IgD-negative memory B cell (primary cell): Measurements from ENCODE around the gene SCRN1. TPM values are rescaled to one million over a fixed set of nuclear protein-coding genes. Genes with fewer than 3 reads are reported as not detected.

ENCODE experiments used
- H3K27ac Mint-ChIP-seq, 3 donors: one replicate each; pipeline ENCODE4 v1.8.0; 2020 to 2022; ENCODE audit warnings: mild to moderate bottlenecking in 3 of 3, mixed read lengths in 3 of 3, moderate library complexity in 1 of 3
- H3K27me3 Mint-ChIP-seq: one replicate; pipeline ENCODE4 v1.8.0; 2021; ENCODE audit warnings: mixed read lengths
- H3K36me3 Mint-ChIP-seq: one replicate; pipeline ENCODE4 v1.8.0; 2020; ENCODE audit warnings: mild to moderate bottlenecking, mixed read lengths
- H3K4me1 Mint-ChIP-seq, 3 donors: one replicate each; pipeline ENCODE4 v1.8.0; 2020 to 2022; ENCODE audit warnings: mixed read lengths in 3 of 3, mild to moderate bottlenecking in 1 of 3
- H3K4me3 Mint-ChIP-seq, 4 donors: one replicate each; pipeline ENCODE4 v1.8.0; 2020 to 2022; ENCODE audit warnings: mild to moderate bottlenecking in 4 of 4, mixed read lengths in 4 of 4, moderate library complexity in 3 of 4
- H3K9me3 Mint-ChIP-seq, 3 donors: one replicate each; pipeline ENCODE4 v1.8.0; 2020 to 2021; ENCODE audit warnings: mixed read lengths in 3 of 3, mild to moderate bottlenecking in 1 of 3
- polyA plus RNA-seq: library from polyadenylated mRNA; unstranded; fragments of 300-500 nt; fragmentation: Illumina TruSeq; gene quantifications from one replicate; pipeline ENCODE4 v1.2.3, GENCODE V29; 2021

The SCRN1 gene
- polyA plus RNA-seq, 1 donor from 2014 or later: 55.5 TPM

DNA sequence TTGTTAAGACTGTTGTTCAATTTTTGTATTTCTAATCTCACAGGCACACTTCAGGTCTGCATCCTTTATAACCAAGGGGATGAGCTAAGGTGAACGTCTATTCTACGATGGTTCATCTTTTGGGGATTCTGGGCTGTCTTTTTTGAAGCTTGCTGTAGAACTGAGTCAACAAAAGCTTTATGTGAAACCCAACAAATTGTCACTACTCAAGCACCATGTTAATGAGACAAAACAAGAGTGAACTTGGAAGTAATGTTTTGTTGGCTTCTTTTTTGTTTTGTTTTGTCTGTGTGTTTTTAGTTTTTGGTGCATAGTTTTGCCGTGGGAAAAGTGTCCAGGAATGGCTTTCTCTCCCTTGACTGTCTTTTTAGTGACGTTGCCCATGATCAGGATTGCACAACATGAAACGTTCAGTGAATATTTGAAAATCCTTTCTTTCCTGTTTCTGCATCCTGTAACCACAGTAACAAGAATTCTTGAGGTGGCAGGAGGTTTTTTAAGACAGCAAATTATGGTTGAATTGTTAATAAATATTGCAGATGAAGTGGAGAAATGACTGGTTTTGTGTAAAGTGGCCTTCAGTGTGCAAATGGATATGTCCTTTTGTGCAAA is 117.7 kb downstream of the SCRN1 start:
- H3K4me3 Mint-ChIP-seq: no peak overlapping the region
- no peaks in the 10 kb centered on the region for H3K36me3 Mint-ChIP-seq
- no peaks in the 10 kb centered on the region for H3K4me1 Mint-ChIP-seq
- no peaks in the 10 kb centered on the region for H3K9me3 Mint-ChIP-seq
- peaks cover 14% of the 10 kb centered on the region for H3K27me3 Mint-ChIP-seq
- H3K27ac Mint-ChIP-seq: no peak overlapping the region

Other genes starting within 250 kb of the SCRN1 start
- gene WIPF3, start 183.3 kb downstream of the SCRN1 start, polyA plus RNA-seq: not detected
- 3.6 TPM for gene FKBP14, start 36.9 kb upstream of the SCRN1 start, polyA plus RNA-seq
- 3.6 TPM for gene PLEKHA8, start 38.6 kb upstream of the SCRN1 start, polyA plus RNA-seq
- 8.9 TPM for gene MTURN, start 145.2 kb upstream of the SCRN1 start, polyA plus RNA-seq